ENCODE measurements around the gene MRPL20.

DNA sequence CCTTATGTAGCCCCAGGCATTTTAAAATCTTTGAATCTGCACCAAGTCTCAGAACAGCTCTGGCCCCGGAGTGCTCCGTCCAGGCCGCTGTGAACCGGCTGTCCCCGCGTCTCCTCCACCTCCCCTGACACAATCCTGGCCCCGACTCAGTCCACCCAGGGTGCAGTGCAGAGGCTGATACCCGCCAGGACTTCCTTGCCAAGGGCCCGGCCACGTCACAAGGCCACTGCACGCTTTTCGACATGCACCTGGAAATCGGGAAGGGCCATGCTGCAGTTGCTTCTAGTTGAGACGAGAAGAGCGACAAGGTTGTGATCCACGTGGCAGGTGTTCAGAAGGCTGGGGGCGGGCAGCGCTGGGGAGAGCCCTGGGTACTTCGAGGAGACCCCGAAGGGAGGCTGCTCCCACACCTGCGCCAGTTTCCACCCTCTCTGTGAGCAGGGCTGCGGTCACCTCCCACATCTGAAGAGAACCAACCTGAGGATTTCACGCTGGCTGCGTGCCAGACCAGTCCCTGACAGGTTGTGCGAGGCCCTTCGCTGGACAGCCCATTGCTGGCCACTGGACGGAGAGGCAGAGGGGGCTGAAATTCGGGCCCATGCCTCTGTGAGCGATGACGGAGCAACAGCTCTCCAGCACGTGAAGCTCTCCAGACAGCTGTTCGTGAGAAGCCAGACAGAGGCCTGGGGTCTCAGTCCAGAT is 35.1 kb upstream of the MRPL20 start:
- TF ChIP-seq, protein P1, sequence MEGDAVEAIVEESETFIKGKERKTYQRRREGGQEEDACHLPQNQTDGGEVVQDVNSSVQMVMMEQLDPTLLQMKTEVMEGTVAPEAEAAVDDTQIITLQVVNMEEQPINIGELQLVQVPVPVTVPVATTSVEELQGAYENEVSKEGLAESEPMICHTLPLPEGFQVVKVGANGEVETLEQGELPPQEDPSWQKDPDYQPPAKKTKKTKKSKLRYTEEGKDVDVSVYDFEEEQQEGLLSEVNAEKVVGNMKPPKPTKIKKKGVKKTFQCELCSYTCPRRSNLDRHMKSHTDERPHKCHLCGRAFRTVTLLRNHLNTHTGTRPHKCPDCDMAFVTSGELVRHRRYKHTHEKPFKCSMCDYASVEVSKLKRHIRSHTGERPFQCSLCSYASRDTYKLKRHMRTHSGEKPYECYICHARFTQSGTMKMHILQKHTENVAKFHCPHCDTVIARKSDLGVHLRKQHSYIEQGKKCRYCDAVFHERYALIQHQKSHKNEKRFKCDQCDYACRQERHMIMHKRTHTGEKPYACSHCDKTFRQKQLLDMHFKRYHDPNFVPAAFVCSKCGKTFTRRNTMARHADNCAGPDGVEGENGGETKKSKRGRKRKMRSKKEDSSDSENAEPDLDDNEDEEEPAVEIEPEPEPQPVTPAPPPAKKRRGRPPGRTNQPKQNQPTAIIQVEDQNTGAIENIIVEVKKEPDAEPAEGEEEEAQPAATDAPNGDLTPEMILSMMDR (IDR thresholded peaks at IDR 0.05): no peak
- TF ChIP-seq POLR2A (IDR thresholded peaks at IDR 0.05): no peak

Measured in thyroid gland (tissue), 4 donors.